Hepatocyte (in vitro differentiated cells): ENCODE data around the gene IGSF6. TPM values are rescaled to one million over a fixed set of nuclear protein-coding genes. Genes with fewer than 3 reads are reported as not detected.
A peak's percentile ranks its signal among the peaks of the same experiment; 100 is the strongest.

ENCODE experiments used
- DNase-seq: peaks from one replicate; pipeline ENCODE4 v3.0.0-alpha.2; 2016; ENCODE audit warnings: low spot score
- H2AFZ ChIP-seq: fragments of 200-600 bp; sonication (generic); 2 replicates; pipeline ENCODE4 v1.6.0; 2016; ENCODE audit warnings: antibody characterized with exemption, mild to moderate bottlenecking
- H3K27ac ChIP-seq: fragments of 200-600 bp; sonication (generic); 2 replicates; pipeline ENCODE4 v1.5.1; 2016; ENCODE audit warnings: mild to moderate bottlenecking
- H3K27me3 ChIP-seq: fragments of 200-600 bp; sonication (generic); 2 replicates; pipeline ENCODE4 v1.6.1; 2016
- H3K36me3 ChIP-seq: fragments of 200-600 bp; sonication (generic); replicated peaks from 2 replicates; pipeline ENCODE4 v1.5.1; 2016; ENCODE audit warnings: low read depth; ENCODE audit not compliant: insufficient read depth
- H3K4me1 ChIP-seq: fragments of 200-600 bp; sonication (generic); 2 replicates; pipeline ENCODE4 v1.5.1; 2016; ENCODE audit warnings: mild to moderate bottlenecking, moderate library complexity; ENCODE audit not compliant: insufficient read depth
- H3K4me2 ChIP-seq: fragments of 200-600 bp; sonication (generic); 2 replicates; pipeline ENCODE4 v1.6.0; 2016
- H3K4me3 ChIP-seq: fragments of 200-600 bp; sonication (generic); 2 replicates; pipeline ENCODE4 v1.5.1; 2016; ENCODE audit warnings: mild to moderate bottlenecking
- H3K79me2 ChIP-seq: fragments of 200-600 bp; sonication (generic); 2 replicates; pipeline ENCODE4 v1.6.0; 2017; ENCODE audit warnings: mild to moderate bottlenecking
- H3K9me2 ChIP-seq: fragments of 200-600 bp; sonication (generic); replicated peaks from 2 replicates; pipeline ENCODE4 v1.6.0; 2017; ENCODE audit warnings: mild to moderate bottlenecking; ENCODE audit not compliant: insufficient read depth
- H3K9me3 ChIP-seq: fragments of 200-600 bp; sonication (generic); 2 replicates; pipeline ENCODE4 v1.5.1; 2016; ENCODE audit warnings: low read depth, mild to moderate bottlenecking
- H4K20me1 ChIP-seq: fragments of 200-600 bp; sonication (generic); 2 replicates; pipeline ENCODE4 v1.6.0; 2016; ENCODE audit warnings: mild to moderate bottlenecking; ENCODE audit not compliant: insufficient read depth, poor library complexity, severe bottlenecking
- CTCF ChIP-seq: fragments of 200-600 bp; sonication (generic); IDR thresholded peaks from 2 replicates; pipeline ENCODE4 v1.5.1; 2016; ENCODE audit warnings: antibody characterized with exemption, mild to moderate bottlenecking; ENCODE audit not compliant: poor library complexity
- EZH2 ChIP-seq: fragments of 200-600 bp; sonication (generic); IDR thresholded peaks from 2 replicates; pipeline ENCODE4 v1.6.1; 2016; ENCODE audit warnings: antibody characterized with exemption, mild to moderate bottlenecking, borderline replicate concordance
- EZH2phosphoT487 ChIP-seq: fragments of 200-600 bp; sonication (generic); IDR thresholded peaks from one replicate; pipeline ENCODE4 v1.6.1; 2018; ENCODE audit warnings: antibody characterized with exemption, mild to moderate bottlenecking, low read depth, moderate library complexity; ENCODE audit not compliant: unreplicated experiment, severe bottlenecking
- WGBS: methylation state at CpG from one replicate; pipeline ENCODE4 v1.1.6; 2016; ENCODE audit warnings: low lambda C conversion rate; ENCODE audit errors: missing lambda C conversion rate; 5-methylcytosine and 5-hydroxymethylcytosine counted together
- polyA plus RNA-seq: library from polyadenylated mRNA; unstranded; fragments of >200 nt; fragmentation: Nextera tagmentation; extraction: Ambion mirVana; gene quantifications from 2 replicates; pipeline ENCODE4 v1.2.1, GENCODE V29; 2016
- total RNA-seq: library from RNA; depleted of rRNA; stranded (reverse); fragments of >200 nt; gene quantifications from 2 replicates; pipeline ENCODE4 v1.2.3, GENCODE V29; 2014

Gene IGSF6
- total and polyA plus RNA-seq, 2 experiments from 2014 or later = 0.70 to 2.2 TPM

- Histone ChIP-seq H3K36me3 (no peaks in the 10 kb centered on the region), H3K27me3 (no peaks in the 10 kb centered on the region), H3K9me3 (no peaks in the 10 kb centered on the region), H2AFZ (peak overlapping the region; percentile 93), H3K4me3 (peak overlapping the region; percentile 69), H3K9me2 (no peaks in the 10 kb centered on the region), H3K4me1 (peaks cover 19% of the 10 kb centered on the region), H3K4me2 (peak overlapping the region; percentile 93), H4K20me1 (peaks cover 30% of the 10 kb centered on the region), H3K27ac (peak overlapping the region; percentile 94), H3K79me2 (peaks cover 37% of the 10 kb centered on the region)
- DNase-seq = peak; percentile 30
- 6% methylated on average over 13 of the region's 13 CpGs for WGBS
- TF ChIP-seq EZH2phosphoT487 (no peak), EZH2 (no peak), CTCF (no peak)
Observed at GRCh38 chr16:21598701-21599121, 53.7 kb downstream of the IGSF6 start.

- H3K27ac ChIP-seq = peak overlapping the region; percentile 94
- H3K27me3 ChIP-seq = no peaks in the 10 kb centered on the region
- H3K79me2 ChIP-seq = peaks cover 32% of the 10 kb centered on the region
- no peaks in the 10 kb centered on the region for H3K9me3 ChIP-seq
- H3K4me1 ChIP-seq = peaks cover 19% of the 10 kb centered on the region
- H2AFZ ChIP-seq = peak overlapping the region; percentile 93
- no peaks in the 10 kb centered on the region for H3K36me3 ChIP-seq
- H3K4me2 ChIP-seq = peak overlapping the region; percentile 93
- H3K9me2 ChIP-seq = no peaks in the 10 kb centered on the region
- no peak for TF ChIP-seq EZH2
- TF ChIP-seq CTCF = no peak
- TF ChIP-seq EZH2phosphoT487 = no peak
- WGBS = 94% methylated on average over 12 of the region's 12 CpGs
- peaks cover 25% of the 10 kb centered on the region for H4K20me1 ChIP-seq
- DNase-seq = no peak
- peak overlapping the region; percentile 69 for H3K4me3 ChIP-seq
Observed at GRCh38 chr16:21598206-21598605, 54.2 kb downstream of the IGSF6 start.

GRCh38 chr16:21597561-21598030 is 54.8 kb downstream of the IGSF6 start:
- Histone ChIP-seq H4K20me1 (peaks cover 22% of the 10 kb centered on the region), H2AFZ (no peak overlapping the region), H3K79me2 (peaks cover 26% of the 10 kb centered on the region), H3K27ac (no peak overlapping the region), H3K4me3 (no peak overlapping the region), H3K4me2 (no peak overlapping the region), H3K4me1 (peaks cover 19% of the 10 kb centered on the region), H3K9me3 (no peaks in the 10 kb centered on the region), H3K9me2 (no peaks in the 10 kb centered on the region), H3K36me3 (no peaks in the 10 kb centered on the region), H3K27me3 (no peaks in the 10 kb centered on the region)
- 95% methylated on average over 2 of the region's 2 CpGs for WGBS
- DNase-seq = no peak
- no peak for TF ChIP-seq CTCF
- no peak for TF ChIP-seq EZH2phosphoT487
- no peak for TF ChIP-seq EZH2
